ENCODE measurements around the gene GALNTL6. TPM values are rescaled to one million over a fixed set of nuclear protein-coding genes. Genes with fewer than 3 reads are reported as not detected.

GALNTL6 gene
- total and polyA plus RNA-seq, 2 experiments from 2014 or later: 0.38 to 0.40 TPM

DNA sequence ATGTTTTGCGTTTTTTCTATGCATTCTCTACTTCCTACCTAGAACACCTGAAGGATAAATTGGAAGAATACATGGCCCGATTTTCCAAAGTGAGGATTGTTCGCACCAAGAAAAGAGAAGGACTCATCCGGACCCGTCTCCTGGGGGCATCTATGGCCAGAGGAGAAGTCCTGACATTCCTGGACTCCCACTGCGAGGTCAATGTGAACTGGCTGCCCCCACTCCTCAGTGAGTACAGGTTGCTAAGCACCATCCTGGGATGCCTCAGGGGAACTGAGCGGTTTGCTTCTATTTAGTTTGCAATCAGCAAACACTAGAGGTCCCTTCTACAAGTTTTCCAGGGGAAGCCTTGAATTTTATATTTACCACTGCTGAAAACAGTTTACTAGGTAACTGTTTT, 996.1 kb downstream of the GALNTL6 start (continued):
- TF ChIP-seq, protein P1, sequence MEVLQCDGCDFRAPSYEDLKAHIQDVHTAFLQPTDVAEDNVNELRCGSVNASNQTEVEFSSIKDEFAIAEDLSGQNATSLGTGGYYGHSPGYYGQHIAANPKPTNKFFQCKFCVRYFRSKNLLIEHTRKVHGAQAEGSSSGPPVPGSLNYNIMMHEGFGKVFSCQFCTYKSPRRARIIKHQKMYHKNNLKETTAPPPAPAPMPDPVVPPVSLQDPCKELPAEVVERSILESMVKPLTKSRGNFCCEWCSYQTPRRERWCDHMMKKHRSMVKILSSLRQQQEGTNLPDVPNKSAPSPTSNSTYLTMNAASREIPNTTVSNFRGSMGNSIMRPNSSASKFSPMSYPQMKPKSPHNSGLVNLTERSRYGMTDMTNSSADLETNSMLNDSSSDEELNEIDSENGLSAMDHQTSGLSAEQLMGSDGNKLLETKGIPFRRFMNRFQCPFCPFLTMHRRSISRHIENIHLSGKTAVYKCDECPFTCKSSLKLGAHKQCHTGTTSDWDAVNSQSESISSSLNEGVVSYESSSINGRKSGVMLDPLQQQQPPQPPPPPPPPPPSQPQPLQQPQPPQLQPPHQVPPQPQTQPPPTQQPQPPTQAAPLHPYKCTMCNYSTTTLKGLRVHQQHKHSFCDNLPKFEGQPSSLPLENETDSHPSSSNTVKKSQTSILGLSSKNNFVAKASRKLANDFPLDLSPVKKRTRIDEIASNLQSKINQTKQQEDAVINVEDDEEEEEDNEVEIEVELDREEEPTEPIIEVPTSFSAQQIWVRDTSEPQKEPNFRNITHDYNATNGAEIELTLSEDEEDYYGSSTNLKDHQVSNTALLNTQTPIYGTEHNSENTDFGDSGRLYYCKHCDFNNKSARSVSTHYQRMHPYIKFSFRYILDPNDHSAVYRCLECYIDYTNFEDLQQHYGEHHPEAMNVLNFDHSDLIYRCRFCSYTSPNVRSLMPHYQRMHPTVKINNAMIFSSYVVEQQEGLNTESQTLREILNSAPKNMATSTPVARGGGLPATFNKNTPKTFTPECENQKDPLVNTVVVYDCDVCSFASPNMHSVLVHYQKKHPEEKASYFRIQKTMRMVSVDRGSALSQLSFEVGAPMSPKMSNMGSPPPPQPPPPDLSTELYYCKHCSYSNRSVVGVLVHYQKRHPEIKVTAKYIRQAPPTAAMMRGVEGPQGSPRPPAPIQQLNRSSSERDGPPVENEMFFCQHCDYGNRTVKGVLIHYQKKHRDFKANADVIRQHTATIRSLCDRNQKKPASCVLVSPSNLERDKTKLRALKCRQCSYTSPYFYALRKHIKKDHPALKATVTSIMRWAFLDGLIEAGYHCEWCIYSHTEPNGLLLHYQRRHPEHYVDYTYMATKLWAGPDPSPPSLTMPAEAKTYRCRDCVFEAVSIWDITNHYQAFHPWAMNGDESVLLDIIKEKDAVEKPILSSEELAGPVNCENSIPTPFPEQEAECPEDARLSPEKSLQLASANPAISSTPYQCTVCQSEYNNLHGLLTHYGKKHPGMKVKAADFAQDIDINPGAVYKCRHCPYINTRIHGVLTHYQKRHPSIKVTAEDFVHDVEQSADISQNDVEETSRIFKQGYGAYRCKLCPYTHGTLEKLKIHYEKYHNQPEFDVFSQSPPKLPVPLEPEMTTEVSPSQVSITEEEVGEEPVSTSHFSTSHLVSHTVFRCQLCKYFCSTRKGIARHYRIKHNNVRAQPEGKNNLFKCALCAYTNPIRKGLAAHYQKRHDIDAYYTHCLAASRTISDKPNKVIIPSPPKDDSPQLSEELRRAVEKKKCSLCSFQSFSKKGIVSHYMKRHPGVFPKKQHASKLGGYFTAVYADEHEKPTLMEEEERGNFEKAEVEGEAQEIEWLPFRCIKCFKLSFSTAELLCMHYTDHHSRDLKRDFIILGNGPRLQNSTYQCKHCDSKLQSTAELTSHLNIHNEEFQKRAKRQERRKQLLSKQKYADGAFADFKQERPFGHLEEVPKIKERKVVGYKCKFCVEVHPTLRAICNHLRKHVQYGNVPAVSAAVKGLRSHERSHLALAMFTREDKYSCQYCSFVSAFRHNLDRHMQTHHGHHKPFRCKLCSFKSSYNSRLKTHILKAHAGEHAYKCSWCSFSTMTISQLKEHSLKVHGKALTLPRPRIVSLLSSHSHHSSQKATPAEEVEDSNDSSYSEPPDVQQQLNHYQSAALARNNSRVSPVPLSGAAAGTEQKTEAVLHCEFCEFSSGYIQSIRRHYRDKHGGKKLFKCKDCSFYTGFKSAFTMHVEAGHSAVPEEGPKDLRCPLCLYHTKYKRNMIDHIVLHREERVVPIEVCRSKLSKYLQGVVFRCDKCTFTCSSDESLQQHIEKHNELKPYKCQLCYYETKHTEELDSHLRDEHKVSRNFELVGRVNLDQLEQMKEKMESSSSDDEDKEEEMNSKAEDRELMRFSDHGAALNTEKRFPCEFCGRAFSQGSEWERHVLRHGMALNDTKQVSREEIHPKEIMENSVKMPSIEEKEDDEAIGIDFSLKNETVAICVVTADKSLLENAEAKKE (CRISPR knock-in tag; IDR thresholded peaks at IDR 0.05): peak; percentile 99

DNA sequence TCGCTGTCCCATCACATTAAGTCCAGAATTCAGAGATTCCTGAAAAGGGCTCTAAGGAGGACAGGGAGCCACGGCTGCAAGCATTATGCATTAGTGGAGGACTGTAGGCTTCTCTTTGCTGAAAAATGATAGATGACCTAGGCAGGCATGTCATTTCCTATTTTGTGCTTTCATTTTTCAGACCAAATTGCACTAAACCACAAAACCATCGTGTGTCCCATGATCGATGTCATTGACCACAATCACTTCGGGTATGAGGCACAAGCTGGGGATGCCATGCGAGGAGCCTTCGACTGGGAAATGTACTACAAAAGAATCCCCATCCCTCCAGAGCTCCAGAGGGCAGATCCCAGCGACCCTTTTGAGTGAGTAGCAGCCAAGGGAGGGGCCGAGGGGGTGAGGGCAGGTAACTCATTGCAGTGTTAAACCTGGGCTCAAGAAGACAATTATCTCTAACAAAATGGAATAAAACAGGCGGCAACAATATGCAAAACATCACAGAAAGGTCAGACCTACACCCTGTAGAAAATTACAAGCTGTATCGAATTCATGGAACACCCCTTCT, 1000.2 kb downstream of the GALNTL6 start:
- Histone ChIP-seq H3K27ac (ENCODE audit: low read depth) (no peak overlapping the region), H3K9me2 (ENCODE audit: insufficient read depth) (no peaks in the 10 kb centered on the region), H2AFZ (no peak overlapping the region), H3K79me2 (replicated peaks; ENCODE audit: insufficient read depth) (no peaks in the 10 kb centered on the region), H3K4me1 (ENCODE audit: insufficient read depth) (peaks cover 17% of the 10 kb centered on the region), H3F3A (replicated peaks; ENCODE audit: low read depth) (no peaks in the 10 kb centered on the region), H4K20me1 (replicated peaks; ENCODE audit: insufficient read depth) (no peaks in the 10 kb centered on the region), H3K27me3 (ENCODE audit: insufficient read depth) (no peaks in the 10 kb centered on the region), H3K36me3 (ENCODE audit: insufficient read depth) (no peaks in the 10 kb centered on the region), H3K4me2 (no peak overlapping the region), H3K4me3 (no peak overlapping the region)
- Mint-ChIP-seq H3K4me3 (no peak overlapping the region), H3K27ac (no peak overlapping the region), H3K9me3 (no peaks in the 10 kb centered on the region), H3K4me1 (peaks cover 22% of the 10 kb centered on the region), H3K36me3 (ENCODE audit: low read depth) (no peaks in the 10 kb centered on the region), H3K27me3 (ENCODE audit: insufficient read depth, low read depth, poor library complexity) (peaks cover 4% of the 10 kb centered on the region)
- DNase-seq (ENCODE audit: low spot score): no peak
- no peak for ATAC-seq
- TF ChIP-seq JUNB (IDR thresholded peaks at IDR 0.05; ENCODE audit: unreplicated experiment): no peak
- TF ChIP-seq, protein P2, sequence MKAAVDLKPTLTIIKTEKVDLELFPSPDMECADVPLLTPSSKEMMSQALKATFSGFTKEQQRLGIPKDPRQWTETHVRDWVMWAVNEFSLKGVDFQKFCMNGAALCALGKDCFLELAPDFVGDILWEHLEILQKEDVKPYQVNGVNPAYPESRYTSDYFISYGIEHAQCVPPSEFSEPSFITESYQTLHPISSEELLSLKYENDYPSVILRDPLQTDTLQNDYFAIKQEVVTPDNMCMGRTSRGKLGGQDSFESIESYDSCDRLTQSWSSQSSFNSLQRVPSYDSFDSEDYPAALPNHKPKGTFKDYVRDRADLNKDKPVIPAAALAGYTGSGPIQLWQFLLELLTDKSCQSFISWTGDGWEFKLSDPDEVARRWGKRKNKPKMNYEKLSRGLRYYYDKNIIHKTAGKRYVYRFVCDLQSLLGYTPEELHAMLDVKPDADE (IDR thresholded peaks at IDR 0.05): no peak
- TF ChIP-seq ZNF114 (CRISPR knock-in tag; IDR thresholded peaks at IDR 0.05): no peak
- TF ChIP-seq EZH2 (IDR thresholded peaks at IDR 0.05; ENCODE audit: low read depth, unreplicated experiment): no peak
- TF ChIP-seq STAT1 (IDR thresholded peaks at IDR 0.05; ENCODE audit: unreplicated experiment): no peak
- no peak for TF ChIP-seq ZNF331 (CRISPR knock-in tag; IDR thresholded peaks at IDR 0.05; ENCODE audit: low read depth)
- TF ChIP-seq, protein P3, sequence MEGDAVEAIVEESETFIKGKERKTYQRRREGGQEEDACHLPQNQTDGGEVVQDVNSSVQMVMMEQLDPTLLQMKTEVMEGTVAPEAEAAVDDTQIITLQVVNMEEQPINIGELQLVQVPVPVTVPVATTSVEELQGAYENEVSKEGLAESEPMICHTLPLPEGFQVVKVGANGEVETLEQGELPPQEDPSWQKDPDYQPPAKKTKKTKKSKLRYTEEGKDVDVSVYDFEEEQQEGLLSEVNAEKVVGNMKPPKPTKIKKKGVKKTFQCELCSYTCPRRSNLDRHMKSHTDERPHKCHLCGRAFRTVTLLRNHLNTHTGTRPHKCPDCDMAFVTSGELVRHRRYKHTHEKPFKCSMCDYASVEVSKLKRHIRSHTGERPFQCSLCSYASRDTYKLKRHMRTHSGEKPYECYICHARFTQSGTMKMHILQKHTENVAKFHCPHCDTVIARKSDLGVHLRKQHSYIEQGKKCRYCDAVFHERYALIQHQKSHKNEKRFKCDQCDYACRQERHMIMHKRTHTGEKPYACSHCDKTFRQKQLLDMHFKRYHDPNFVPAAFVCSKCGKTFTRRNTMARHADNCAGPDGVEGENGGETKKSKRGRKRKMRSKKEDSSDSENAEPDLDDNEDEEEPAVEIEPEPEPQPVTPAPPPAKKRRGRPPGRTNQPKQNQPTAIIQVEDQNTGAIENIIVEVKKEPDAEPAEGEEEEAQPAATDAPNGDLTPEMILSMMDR (conservative IDR thresholded peaks at IDR 0.05; ENCODE audit: low read depth in 2 of 2): no peak
